ENCODE measurements around the gene GPR157. TPM values are rescaled to one million over a fixed set of nuclear protein-coding genes. Genes with fewer than 3 reads are reported as not detected.

Gene GPR157
- total and polyA plus RNA-seq, 2 of the 13 experiments (the other 11 are each of a cell fraction or from before 2014, with no cell fraction given) = 10.1 to 19.2 TPM

DNA sequence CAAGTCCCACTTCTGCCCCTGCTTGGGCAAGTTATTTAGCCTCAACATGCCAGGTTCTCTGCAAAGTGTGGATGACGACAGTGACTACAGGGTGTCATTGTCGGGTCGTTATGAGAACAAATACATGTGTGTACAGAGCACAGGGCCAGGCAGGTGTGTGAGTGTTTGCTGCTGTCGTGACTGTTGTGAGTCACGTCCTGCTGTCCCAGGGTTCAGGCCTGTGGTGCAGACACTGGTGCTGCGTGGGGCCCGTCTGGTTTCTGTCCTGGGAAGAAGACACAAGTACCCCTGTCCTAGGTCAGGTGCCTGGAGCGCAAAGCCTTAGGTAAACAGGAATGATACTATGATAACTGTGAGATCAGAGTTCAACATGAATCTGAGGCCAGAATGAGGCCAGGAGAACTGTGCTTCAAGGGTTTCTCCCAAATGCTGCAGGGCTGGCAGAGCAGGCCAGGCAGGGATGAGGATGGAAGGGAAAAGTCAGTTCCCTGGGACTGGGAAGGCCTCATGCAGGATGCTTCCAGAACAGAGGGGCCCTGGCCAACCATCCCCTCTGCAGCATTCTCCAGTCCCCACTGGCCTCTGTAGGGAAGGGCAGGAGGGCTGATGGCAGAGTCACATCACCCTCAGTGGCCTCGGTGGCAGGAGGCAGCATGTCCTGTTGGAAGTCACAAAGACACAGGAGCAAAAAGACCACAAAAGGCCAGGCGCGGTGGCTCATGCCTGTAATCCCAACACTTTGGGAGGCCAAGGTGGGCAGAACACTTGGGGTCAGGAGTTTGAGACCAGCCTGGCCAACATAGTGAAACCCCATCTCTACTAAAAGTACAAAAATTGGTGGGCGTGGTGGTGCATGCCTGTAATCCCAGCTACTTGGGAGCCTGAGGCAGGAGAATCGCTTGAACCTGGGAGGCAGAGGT lies 15.7 kb downstream of the GPR157 start (continued):
- TF ChIP-seq, protein P1, sequence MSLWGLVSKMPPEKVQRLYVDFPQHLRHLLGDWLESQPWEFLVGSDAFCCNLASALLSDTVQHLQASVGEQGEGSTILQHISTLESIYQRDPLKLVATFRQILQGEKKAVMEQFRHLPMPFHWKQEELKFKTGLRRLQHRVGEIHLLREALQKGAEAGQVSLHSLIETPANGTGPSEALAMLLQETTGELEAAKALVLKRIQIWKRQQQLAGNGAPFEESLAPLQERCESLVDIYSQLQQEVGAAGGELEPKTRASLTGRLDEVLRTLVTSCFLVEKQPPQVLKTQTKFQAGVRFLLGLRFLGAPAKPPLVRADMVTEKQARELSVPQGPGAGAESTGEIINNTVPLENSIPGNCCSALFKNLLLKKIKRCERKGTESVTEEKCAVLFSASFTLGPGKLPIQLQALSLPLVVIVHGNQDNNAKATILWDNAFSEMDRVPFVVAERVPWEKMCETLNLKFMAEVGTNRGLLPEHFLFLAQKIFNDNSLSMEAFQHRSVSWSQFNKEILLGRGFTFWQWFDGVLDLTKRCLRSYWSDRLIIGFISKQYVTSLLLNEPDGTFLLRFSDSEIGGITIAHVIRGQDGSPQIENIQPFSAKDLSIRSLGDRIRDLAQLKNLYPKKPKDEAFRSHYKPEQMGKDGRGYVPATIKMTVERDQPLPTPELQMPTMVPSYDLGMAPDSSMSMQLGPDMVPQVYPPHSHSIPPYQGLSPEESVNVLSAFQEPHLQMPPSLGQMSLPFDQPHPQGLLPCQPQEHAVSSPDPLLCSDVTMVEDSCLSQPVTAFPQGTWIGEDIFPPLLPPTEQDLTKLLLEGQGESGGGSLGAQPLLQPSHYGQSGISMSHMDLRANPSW (CRISPR knock-in tag; IDR thresholded peaks at IDR 0.05; ENCODE audit: borderline replicate concordance) = peak; percentile 77; the same call in 1 of the 2 replicates
- peak; percentile 92 for TF ChIP-seq SAP130 (CRISPR knock-in tag; IDR thresholded peaks at IDR 0.05; ENCODE audit: low read depth)
- peak; percentile 75; the same call in 1 of the 2 replicates for TF ChIP-seq FOXK2 (IDR thresholded peaks at IDR 0.05)
- TF ChIP-seq SRSF4 (IDR thresholded peaks at IDR 0.05; ENCODE audit: low read depth, low read length, poor library complexity, severe bottlenecking) = no peak
- 0 out of 2 replicates have a peak, but pooled peaks have one; percentile 32 for TF ChIP-seq ZNF335 (CRISPR knock-in tag; IDR thresholded peaks at IDR 0.05)
- peak; percentile 44; the same call in 1 of the 2 replicates for TF ChIP-seq HHEX (CRISPR knock-in tag; IDR thresholded peaks at IDR 0.05)
- TF ChIP-seq, protein P2, sequence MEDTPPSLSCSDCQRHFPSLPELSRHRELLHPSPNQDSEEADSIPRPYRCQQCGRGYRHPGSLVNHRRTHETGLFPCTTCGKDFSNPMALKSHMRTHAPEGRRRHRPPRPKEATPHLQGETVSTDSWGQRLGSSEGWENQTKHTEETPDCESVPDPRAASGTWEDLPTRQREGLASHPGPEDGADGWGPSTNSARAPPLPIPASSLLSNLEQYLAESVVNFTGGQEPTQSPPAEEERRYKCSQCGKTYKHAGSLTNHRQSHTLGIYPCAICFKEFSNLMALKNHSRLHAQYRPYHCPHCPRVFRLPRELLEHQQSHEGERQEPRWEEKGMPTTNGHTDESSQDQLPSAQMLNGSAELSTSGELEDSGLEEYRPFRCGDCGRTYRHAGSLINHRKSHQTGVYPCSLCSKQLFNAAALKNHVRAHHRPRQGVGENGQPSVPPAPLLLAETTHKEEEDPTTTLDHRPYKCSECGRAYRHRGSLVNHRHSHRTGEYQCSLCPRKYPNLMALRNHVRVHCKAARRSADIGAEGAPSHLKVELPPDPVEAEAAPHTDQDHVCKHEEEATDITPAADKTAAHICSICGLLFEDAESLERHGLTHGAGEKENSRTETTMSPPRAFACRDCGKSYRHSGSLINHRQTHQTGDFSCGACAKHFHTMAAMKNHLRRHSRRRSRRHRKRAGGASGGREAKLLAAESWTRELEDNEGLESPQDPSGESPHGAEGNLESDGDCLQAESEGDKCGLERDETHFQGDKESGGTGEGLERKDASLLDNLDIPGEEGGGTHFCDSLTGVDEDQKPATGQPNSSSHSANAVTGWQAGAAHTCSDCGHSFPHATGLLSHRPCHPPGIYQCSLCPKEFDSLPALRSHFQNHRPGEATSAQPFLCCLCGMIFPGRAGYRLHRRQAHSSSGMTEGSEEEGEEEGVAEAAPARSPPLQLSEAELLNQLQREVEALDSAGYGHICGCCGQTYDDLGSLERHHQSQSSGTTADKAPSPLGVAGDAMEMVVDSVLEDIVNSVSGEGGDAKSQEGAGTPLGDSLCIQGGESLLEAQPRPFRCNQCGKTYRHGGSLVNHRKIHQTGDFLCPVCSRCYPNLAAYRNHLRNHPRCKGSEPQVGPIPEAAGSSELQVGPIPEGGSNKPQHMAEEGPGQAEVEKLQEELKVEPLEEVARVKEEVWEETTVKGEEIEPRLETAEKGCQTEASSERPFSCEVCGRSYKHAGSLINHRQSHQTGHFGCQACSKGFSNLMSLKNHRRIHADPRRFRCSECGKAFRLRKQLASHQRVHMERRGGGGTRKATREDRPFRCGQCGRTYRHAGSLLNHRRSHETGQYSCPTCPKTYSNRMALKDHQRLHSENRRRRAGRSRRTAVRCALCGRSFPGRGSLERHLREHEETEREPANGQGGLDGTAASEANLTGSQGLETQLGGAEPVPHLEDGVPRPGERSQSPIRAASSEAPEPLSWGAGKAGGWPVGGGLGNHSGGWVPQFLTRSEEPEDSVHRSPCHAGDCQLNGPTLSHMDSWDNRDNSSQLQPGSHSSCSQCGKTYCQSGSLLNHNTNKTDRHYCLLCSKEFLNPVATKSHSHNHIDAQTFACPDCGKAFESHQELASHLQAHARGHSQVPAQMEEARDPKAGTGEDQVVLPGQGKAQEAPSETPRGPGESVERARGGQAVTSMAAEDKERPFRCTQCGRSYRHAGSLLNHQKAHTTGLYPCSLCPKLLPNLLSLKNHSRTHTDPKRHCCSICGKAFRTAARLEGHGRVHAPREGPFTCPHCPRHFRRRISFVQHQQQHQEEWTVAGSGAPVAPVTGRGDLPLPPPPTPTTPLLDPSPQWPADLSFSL (CRISPR knock-in tag; IDR thresholded peaks at IDR 0.05) = peak; percentile 79; the same call in 1 of the 2 replicates
- TF ChIP-seq, protein P3, sequence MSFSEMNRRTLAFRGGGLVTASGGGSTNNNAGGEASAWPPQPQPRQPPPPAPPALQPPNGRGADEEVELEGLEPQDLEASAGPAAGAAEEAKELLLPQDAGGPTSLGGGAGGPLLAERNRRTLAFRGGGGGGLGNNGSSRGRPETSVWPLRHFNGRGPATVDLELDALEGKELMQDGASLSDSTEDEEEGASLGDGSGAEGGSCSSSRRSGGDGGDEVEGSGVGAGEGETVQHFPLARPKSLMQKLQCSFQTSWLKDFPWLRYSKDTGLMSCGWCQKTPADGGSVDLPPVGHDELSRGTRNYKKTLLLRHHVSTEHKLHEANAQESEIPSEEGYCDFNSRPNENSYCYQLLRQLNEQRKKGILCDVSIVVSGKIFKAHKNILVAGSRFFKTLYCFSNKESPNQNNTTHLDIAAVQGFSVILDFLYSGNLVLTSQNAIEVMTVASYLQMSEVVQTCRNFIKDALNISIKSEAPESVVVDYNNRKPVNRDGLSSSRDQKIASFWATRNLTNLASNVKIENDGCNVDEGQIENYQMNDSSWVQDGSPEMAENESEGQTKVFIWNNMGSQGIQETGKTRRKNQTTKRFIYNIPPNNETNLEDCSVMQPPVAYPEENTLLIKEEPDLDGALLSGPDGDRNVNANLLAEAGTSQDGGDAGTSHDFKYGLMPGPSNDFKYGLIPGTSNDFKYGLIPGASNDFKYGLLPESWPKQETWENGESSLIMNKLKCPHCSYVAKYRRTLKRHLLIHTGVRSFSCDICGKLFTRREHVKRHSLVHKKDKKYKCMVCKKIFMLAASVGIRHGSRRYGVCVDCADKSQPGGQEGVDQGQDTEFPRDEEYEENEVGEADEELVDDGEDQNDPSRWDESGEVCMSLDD (CRISPR knock-in tag; IDR thresholded peaks at IDR 0.05; ENCODE audit: borderline replicate concordance) = peak; percentile 39; the same call in 1 of the 2 replicates
- peak; percentile 64; the same call in 1 of the 2 replicates for TF ChIP-seq ZBTB20 (CRISPR knock-in tag; IDR thresholded peaks at IDR 0.05; ENCODE audit: borderline replicate concordance, low read depth)
- TF ChIP-seq MXI1 (IDR thresholded peaks at IDR 0.05; ENCODE audit: borderline replicate concordance, low read depth, low read length) = peak; percentile 84; the same call in 1 of the 3 replicates
- peak; percentile 74; the same call in 1 of the 2 replicates for TF ChIP-seq GATA4 (IDR thresholded peaks at IDR 0.05; ENCODE audit: borderline replicate concordance, low read depth)
- peak; percentile 10; the same call in 1 of the 2 replicates for TF ChIP-seq ZNF652 (CRISPR knock-in tag; IDR thresholded peaks at IDR 0.05; ENCODE audit: borderline replicate concordance, low read depth)
- TF ChIP-seq TSC22D2 (CRISPR knock-in tag; IDR thresholded peaks at IDR 0.05; ENCODE audit: borderline replicate concordance) = no peak
- TF ChIP-seq, protein P4, sequence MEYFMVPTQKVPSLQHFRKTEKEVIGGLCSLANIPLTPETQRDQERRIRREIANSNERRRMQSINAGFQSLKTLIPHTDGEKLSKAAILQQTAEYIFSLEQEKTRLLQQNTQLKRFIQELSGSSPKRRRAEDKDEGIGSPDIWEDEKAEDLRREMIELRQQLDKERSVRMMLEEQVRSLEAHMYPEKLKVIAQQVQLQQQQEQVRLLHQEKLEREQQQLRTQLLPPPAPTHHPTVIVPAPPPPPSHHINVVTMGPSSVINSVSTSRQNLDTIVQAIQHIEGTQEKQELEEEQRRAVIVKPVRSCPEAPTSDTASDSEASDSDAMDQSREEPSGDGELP (IDR thresholded peaks at IDR 0.05; ENCODE audit: borderline replicate concordance, low read depth) = peak; percentile 73; the same call in 1 of the 2 replicates
- TF ChIP-seq TEAD3 (CRISPR knock-in tag; optimal IDR thresholded peaks at IDR 0.05; ENCODE audit: borderline replicate concordance) = peak; percentile 72

Measured in HepG2 (cell line).